ENCODE data around the gene PTCD2.

DNA sequence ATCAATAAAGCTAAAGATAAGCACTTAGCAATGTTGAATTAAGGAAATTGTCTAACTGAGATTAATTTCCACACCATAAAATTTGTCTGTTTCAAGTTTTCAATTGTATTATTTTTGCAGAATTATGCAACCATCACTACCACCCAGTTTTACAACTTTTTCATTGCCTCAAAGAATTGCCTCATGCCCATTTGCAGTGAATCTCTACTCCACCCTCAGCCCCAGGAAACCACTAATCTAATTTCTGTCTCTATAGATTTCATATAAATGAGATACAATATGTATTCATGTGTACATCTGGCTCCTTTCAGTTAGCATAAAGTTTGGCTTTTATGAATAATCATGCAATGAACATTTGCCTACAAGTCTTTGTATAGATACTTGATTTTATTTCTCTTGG is 72.9 kb downstream of the PTCD2 start:
- TF ChIP-seq, protein P1, sequence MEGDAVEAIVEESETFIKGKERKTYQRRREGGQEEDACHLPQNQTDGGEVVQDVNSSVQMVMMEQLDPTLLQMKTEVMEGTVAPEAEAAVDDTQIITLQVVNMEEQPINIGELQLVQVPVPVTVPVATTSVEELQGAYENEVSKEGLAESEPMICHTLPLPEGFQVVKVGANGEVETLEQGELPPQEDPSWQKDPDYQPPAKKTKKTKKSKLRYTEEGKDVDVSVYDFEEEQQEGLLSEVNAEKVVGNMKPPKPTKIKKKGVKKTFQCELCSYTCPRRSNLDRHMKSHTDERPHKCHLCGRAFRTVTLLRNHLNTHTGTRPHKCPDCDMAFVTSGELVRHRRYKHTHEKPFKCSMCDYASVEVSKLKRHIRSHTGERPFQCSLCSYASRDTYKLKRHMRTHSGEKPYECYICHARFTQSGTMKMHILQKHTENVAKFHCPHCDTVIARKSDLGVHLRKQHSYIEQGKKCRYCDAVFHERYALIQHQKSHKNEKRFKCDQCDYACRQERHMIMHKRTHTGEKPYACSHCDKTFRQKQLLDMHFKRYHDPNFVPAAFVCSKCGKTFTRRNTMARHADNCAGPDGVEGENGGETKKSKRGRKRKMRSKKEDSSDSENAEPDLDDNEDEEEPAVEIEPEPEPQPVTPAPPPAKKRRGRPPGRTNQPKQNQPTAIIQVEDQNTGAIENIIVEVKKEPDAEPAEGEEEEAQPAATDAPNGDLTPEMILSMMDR (IDR thresholded peaks at IDR 0.05) = no peak
- TF ChIP-seq POLR2A (IDR thresholded peaks at IDR 0.05) = no peak
